AG08396 (cell line): ENCODE measurements around the gene MRPL54.

Experiments
- DNase-seq: peaks from one replicate; pipeline ENCODE4 v3.0.0; 2012; ENCODE audit warnings: low spot score, mixed read lengths

The MRPL54 gene

DNA sequence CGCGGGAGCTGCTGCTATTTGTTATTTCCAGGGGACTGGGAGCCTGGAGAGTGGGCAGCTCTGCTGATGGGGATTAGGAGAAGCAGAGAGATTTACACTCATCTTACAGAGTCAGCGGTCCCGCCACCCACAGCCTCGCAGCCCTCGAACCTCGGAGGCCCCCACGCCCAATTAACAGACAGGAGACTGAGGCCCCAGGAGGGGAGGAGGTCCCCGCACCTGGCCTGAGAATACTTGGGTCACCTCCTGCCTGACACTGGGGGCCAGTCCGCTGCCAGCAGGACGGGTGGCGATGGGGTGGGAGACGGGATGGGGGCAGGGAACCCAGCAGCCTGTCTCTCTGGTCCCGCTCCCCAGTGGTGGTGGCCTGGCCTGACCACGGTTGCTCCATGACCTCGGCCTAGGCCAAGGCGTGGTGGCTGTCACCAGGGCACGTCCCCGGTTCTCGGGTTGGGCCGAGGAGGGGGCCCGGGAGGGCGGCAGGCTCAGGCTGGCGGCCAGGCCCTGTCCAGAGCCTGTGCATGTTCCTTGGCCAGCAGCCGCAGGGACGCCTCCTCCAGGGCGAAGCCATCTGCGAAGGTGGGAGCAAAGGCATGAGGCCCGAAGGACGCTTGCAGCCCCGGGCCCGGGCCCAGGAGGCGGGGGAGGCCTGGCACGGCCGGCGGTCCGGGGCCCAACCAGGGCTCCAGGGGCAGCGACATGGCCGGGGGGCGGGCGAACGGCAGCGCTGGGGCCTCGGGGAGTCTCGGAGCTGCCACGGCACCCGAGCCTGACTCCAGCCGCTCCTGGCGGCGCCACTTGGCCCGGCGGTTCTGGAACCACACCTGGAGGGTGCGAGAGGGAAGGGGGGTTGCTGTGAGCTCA is 7.9 kb downstream of the MRPL54 start:
- DNase-seq, result no peak

DNA sequence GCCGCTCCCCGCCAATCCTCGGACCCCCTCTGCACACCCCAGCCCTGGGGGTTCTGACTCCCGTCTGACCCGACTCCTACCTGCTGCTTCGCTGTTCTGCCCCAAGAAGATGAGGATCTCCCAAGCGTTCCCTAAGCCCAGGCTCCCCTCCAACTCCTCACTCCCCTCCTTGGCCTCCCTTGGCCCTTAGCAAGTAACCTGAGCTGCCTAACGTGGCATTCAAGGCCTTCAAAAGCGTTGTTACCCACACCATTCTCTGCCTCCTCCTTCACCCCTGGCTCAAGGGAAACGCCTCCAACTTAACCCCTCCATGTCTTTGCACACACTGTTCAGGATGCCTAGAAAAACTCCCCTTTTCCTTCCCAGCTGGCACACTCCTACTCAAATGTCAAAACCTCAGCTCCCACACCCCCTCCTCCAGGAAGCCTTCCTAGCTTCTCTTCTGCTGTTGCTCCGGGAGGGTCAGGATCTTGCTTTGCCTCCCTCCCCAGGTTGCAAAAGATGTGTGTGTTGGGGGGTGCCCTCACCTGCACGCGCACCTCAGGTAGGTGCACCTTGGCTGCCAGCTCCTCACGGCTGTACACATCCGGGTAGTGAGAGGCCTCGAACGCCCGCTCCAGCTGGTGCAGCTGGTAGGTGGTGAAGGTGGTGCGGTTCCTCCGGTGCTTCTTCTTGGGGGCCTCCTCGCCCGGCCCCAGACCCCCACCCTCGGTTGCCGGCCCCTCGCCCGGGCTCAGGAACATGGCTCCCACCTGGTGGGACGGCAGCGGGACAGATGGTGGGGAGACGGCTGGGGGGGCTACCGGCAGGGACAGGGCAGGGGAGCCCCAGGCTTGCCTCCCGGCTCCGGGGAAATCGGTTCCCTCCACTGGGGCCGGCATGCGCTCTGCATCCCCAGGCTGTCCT is 8.8 kb downstream of the MRPL54 start:
- DNase-seq, result no peak

DNA sequence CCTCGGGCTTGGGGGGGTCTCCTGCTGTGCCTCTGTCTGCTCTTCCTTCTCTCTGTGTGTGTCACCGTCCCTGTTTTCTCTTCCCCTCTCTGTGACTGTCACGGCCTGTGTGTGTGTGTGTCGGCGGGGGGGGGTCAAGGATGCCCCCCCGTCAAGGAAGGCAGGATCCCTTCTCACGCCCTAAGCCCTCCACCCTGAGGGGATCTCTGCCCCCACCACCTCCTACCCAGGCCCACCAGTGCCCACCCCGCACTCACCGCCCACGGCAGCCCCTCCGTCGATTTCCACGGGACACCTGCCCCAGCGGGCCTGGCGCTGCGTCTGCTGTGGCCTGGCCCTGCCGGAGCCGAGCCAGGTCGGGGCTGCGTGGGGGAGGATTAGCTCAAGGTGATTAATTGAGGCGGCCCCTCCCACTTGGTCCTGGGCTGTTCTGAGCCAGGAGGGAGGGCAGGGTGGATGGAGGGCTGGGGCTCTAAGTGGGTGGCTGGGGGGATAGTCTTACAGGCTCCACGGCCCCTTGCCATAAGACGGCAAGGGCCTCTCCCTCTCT is 9.5 kb downstream of the MRPL54 start, which contains the start of gene RAX2:
RAX2 (minus strand) TSS at position 323 of the 550 bp plus-strand sequence. CDS start 486 bp downstream, outside the sequence.
- DNase-seq, result no peak

DNA sequence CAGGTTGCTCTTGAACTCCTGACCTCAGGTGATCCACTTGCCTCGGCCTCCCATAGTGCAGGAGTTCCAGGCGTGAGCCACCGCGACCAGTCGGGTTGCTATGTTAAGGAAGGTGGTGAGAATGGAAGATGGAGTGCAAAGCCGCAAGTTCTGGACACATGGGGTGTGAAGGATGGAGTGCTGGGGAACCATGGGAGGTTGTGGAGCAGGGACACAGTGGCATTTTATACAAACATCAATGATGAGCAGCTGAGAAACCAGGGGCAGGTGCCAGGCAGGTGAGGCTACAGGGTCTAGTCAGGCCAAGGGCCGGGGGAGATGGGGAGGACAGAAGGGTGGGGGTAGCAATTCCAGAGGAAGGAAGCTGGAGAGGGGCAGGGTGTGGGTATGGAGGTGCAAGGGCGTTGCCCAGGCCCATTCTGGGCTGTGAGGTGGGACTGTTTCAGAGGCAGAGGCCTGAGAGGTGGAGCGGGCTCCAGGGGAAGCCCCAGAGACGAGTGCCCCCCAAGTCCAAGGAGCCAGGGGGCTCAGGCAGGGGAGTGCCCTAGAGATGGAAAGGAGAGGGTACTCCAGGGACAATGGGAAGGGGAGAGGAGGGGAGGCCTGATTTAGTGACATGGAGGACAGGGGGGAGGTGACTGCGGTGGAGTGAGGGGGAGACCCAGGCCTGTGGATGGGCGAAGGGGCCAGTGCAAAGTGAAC is 11.5 kb downstream of the MRPL54 start:
- DNase-seq, result no peak

GRCh38 chr19:3774621-3775373 is 12.3 kb downstream of the MRPL54 start:
- no peak for DNase-seq

DNA sequence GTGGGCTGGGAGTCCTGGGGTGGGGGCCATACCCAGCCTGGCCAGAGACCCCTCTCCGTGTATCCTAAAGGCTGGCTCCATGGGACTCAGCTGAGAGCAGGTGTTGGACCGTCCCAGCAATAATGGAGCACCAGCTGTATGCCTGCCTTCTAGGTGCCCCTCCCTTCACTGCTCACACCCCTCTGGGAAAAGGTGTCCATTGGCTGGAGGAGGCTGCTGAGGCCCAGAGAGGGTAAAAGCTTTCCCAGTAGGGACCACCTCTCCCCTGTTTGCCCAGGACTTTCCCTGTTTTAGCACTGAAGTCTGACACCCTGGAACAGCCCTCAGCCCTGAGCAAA is 12.9 kb downstream of the MRPL54 start:
- no peak for DNase-seq

DNA sequence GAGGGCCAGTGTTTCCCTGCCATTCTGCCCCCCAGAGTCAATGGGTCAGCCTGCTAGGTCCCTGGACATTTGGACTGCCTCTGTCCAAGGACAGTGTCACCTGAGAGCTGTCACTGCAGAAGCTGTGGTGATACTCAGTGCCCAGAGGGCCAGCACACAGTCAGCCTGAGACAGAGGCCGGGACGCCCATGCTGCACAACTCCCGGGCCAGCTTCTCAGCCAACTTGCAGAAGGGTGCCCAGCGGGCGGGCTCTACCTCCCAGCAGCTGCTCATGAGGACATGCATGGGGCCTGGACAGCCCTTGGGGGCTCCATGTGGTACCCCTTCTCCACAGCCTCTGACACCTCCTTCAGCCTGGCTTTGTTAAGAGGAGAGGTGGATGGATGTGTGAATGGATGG is 13.3 kb downstream of the MRPL54 start:
- DNase-seq, result no peak

GRCh38 chr19:3776479-3777040 is 14.1 kb downstream of the MRPL54 start:
- no peak for DNase-seq

GRCh38 chr19:3778104-3778867 is 15.8 kb downstream of the MRPL54 start:
- no peak for DNase-seq

GRCh38 chr19:3778899-3779723 is 16.6 kb downstream of the MRPL54 start:
- no peak for DNase-seq

- no peak for DNase-seq
Measured at GRCh38 chr19:3780786-3781304, 18.4 kb downstream of the MRPL54 start.

DNA sequence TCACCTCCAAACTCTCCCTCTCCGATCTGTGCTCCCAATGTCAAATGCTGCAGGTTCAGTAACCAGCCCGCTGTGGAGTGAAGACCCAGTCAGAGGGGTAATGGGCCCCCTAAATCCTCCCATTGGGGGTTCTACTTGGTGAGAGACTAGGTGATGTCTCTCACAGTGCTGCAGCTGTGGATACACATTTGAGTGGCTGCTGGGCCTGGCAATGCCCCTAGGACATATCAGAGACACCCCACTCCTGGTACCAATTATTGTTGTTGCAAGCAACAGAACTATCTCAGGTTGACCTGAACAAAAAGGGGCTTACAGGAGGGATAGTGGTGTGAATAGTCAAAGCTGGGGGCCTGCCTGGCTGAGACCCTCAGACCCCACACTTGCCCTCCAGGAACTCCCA is 19.1 kb downstream of the MRPL54 start:
- DNase-seq, result no peak

DNA sequence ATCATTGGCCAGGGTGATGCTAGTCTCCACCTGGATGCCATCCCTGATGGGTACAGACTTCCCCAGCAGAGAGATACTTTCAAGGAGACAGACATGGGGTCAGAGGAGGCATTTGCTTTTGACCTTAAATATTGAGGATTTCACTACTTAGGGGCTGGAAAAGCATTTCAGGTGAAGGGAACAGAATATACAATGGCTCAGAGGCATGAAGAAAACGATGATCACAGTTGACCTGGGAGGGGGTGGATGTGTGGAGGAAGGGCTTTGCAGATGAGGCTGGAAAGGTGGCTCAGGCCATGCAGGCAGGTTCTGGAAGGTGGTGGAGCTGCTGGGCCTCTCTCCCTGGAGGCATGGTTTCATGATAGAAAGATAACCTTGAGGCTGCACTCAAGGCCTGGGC is 19.8 kb downstream of the MRPL54 start:
- DNase-seq, result no peak

DNA sequence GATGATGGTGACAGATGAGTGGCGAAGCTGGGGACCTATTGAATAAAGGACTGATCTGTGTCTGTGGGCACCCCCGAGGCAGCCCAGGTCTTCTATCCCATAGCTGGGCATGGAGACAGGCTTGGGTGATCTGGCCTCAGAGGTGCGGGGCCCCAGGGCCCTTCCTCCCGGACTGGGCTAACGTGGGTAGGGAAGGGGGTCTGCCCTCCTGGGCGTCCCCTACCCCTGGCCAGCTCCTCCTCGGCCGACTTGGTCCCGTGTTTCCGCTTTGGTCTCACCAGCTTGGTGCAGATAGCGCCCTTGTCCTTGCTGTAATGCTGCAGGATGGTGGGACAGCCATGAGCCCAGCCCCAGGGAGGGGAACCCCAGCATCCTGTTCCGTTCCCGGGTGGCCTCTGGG is 20.4 kb downstream of the MRPL54 start:
- no peak for DNase-seq

DNA sequence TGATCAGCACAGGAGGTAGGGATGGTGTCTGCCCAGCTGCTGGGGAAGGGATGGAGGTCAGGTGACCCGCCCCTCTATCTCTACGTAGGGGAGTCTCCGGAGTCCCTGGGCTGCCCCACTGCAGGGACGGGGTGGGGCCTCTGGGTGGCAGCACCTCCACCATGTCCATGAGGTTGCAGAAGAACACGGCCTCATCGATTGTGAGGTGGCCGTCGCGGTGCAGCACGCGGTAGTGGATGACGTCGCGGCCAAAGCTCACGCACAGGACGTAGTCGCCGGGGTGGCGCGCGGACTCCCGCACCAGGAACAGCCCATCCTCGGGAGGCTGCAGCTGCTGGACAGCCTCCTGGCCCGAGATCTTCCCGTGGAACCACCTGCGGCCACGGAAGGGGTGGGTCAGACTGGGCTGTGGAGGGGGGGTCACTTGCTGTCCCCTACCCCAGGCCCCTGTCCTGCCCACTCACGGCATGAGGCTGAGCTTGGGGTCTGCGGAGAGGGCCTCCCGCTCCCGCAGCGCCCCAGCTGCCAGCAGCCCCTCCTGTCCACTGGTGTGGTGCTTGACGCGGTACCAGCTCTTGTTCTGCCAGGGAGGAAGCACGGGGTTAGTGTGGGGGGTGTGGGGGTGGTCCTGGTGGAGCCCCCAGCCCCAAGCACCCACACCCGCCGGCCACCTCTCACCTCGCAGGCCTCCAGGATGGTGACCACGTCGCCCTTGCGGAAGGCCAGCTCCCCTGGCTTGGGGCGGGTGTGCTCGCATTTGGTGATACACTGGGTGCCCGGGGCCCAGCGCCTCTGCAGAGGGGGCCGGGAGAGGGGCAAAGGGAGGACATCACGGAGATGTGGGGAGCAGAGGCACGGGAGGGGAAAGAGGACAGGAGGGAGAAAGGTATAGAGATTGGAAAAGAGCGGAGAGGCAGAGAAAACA is 21.4 kb downstream of the MRPL54 start:
- DNase-seq, result no peak

DNA sequence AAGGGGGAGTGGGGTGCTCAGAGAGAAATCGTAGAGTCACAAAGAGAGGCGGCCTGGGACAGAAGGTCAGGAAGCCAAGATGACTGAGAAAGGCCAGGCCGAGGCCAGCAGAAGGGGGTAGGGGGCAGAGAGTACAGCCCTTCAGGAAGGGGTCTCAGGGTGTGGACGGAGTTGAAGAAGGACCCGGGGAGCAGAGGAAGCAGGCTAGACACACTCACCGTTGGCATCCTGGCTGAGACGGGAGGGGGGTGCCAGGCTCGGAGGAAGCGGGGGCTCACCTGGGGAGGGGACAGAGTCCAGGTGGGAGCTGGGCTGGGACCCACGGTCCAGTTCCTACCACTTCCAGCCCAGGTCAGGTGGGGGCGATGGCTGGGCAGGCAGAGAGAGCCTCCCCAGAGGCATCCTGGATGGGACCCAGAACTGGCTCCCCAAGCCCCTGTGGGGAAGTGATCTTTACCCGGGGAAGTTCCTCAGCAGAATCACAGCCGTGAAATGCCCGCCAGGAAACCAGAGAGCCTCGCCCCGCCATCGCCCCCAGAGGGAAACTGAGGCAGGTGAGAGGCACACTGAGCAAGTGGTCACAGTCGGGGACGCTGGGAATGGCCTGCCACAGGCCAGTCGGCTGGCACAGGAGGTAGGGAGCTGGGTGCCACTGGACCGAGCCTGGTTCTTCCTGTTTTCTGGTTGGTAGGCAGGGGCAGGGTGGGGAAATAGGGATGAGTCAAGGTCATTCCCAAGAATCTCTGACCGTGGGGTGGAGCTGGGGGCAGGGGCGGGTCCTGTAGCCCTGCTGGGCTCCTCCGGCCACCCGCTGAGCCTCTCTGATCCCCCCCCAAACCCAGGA is 22.3 kb downstream of the MRPL54 start:
- no peak for DNase-seq

DNA sequence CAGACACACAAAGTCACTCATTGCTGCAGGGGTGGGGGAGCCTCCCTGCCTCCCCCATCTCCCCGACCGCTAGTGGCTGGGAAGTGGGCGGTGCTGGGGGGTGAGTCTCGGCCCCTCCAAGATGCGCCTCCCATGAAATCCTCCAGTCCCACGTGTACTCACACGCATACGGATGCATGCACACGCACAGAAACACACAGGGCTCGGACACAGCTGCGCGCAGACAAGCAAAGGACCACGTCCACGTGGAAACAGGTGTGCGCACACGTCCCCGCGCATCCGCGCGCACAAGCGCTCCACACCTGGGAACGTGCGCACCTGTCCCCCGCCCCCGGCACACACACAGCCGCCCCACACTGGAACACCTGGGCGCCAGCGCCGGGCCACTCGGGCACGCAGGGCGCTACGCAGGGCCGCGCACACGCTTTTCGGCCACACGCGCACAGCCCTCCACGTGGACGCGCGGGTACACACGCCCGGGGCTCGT is 23.0 kb downstream of the MRPL54 start:
- no peak for DNase-seq
